HEK293 (cell line): ENCODE results near the gene CTXND2.

ENCODE experiments used
- CTCF ChIP-seq: fragments of 450-650 bp; formaldehyde crosslinking; IDR thresholded peaks from 2 replicates; pipeline ENCODE4 v1.5.1; 2016; ENCODE audit warnings: missing biosample characterization, missing genetic modification characterization
- PRDM4 ChIP-seq: fragments of 450-650 bp; formaldehyde crosslinking; IDR thresholded peaks from 2 replicates; pipeline ENCODE4 v1.5.1; 2017; ENCODE audit warnings: missing biosample characterization, missing genetic modification characterization
- REST ChIP-seq: fragments of 450-650 bp; formaldehyde crosslinking; IDR thresholded peaks from 2 replicates; pipeline ENCODE4 v1.5.1; 2016; ENCODE audit warnings: missing biosample characterization, missing genetic modification characterization
- ZBTB49 ChIP-seq: fragments of 450-650 bp; formaldehyde crosslinking; IDR thresholded peaks from 2 replicates; pipeline ENCODE4 v1.5.1; 2016; ENCODE audit warnings: missing biosample characterization, missing genetic modification characterization, low read depth
- ZNF112 ChIP-seq: fragments of 450-650 bp; formaldehyde crosslinking; IDR thresholded peaks from 2 replicates; pipeline ENCODE4 v1.5.0; 2017; ENCODE audit warnings: missing biosample characterization, missing genetic modification characterization
- ZNF37A ChIP-seq: fragments of 450-650 bp; IDR thresholded peaks from 2 replicates; pipeline ENCODE4 v1.5.1; 2018; ENCODE audit warnings: missing biosample characterization, missing genetic modification characterization
- ZNF707 ChIP-seq: fragments of 450-650 bp; formaldehyde crosslinking; IDR thresholded peaks from 2 replicates; pipeline ENCODE4 v1.5.1; 2016; ENCODE audit warnings: missing biosample characterization, missing genetic modification characterization

GRCh38 chr1:150863724-150864123, 23.2 kb upstream of the CTXND2 start:
- no peak for TF ChIP-seq CTCF (tag by site-specific recombination)
- TF ChIP-seq PRDM4: no peak
- TF ChIP-seq REST (tag by site-specific recombination): no peak
- TF ChIP-seq ZBTB49: no peak
- no peak for TF ChIP-seq ZNF37A (tag by site-specific recombination)
- no peak for TF ChIP-seq ZNF112 (tag by site-specific recombination)
- no peak for TF ChIP-seq ZNF707 (tag by site-specific recombination)
